ENCODE data around the gene BPHL.
"Not testable (repeated sequence)": the region's sequence is repeated elsewhere in the genome, so short reads cannot be mapped to it uniquely, and the experiment has no call there.

DNA sequence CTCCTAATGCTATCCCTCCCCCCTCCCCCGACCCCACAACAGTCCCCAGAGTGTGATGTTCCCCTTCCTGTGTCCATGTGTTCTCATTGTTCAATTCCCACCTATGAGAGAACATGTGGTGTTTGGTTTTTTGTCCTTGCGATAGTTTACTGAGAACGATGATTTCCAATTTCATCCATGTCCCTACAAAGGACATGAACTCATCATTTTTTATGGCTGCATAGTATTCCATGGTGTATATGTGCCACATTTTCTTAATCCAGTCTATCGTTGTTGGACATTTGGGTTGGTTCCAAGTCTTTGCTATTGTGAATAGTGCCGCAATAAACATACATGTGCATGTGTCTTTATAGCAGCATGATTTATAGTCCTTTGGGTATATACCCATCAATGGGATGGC is 79.2 kb downstream of the BPHL start:
- TF ChIP-seq YY1 (IDR thresholded peaks at IDR 0.05; ENCODE audit: insufficient read depth, insufficient read length); ZNF274 (IDR thresholded peaks at IDR 0.05; ENCODE audit: low read depth, low read length): not testable (repeated sequence)
